ENCODE data around the gene BCOR. TPM values are rescaled to one million over a fixed set of nuclear protein-coding genes. Genes with fewer than 3 reads are reported as not detected.
A peak's percentile ranks its signal among the peaks of the same experiment; 100 is the strongest.

BCOR gene
- total and polyA plus RNA-seq, 9 of the 15 experiments (the other 6 are each of a cell fraction or from before 2014, with no cell fraction given), result 27.5 to 113 (median 37.6) TPM

GRCh38 chrX:40105835-40106675 lies 8.3 kb upstream of the BCOR start (continued):
- TF ChIP-seq ARID3B (CRISPR knock-in tag; IDR thresholded peaks at IDR 0.05; ENCODE audit: borderline replicate concordance) (no peak), FIP1L1 (IDR thresholded peaks at IDR 0.05; ENCODE audit: low read depth, low read length, poor library complexity, severe bottlenecking) (peak; percentile 9), ZNF740 (CRISPR knock-in tag; IDR thresholded peaks at IDR 0.05) (no peak), ZNF740 (tag; IDR thresholded peaks at IDR 0.05) (no peak)
